HL-60 (cell line): ENCODE results near the gene INSIG2.

ENCODE experiments used
- CTCF ChIP-seq: IDR thresholded peaks from one replicate; pipeline ENCODE4 v1.5.1; 2011; ENCODE audit warnings: low read length, control low read depth, inconsistent platforms; ENCODE audit not compliant: insufficient read depth
- POLR2AphosphoS5 ChIP-seq: IDR thresholded peaks from 2 replicates; pipeline ENCODE4 v1.6.1; 2012; ENCODE audit warnings: low read depth

GRCh38 chr2:118053681-118054080 lies 34.6 kb upstream of the INSIG2 start:
- TF ChIP-seq CTCF: no peak
- no peak for TF ChIP-seq POLR2AphosphoS5
